ENCODE results near the gene TAF1A.

TAF1A gene

GRCh38 chr1:222594789-222595188 is 5.1 kb upstream of the TAF1A start:
- no peak for DNase-seq

DNA sequence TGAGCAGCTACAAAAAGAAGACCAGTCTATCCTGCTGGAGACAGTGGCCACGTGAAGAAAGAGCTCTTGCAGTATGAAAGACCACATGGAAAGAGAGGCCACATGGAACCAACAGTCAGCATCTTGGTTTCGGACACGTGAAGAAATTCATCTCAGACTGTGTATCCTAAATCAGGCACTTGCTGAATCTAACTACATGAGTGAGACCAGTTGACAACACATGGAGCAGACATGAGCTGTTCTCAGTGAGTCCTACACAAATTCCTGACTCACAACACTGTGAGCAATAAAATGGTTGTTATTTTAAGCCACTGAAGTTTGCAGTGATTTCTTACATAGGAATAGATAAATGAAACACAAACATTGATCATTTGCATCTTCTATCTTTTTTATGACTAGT is 2.4 kb upstream of the TAF1A start:
- DNase-seq, result no peak

DNA sequence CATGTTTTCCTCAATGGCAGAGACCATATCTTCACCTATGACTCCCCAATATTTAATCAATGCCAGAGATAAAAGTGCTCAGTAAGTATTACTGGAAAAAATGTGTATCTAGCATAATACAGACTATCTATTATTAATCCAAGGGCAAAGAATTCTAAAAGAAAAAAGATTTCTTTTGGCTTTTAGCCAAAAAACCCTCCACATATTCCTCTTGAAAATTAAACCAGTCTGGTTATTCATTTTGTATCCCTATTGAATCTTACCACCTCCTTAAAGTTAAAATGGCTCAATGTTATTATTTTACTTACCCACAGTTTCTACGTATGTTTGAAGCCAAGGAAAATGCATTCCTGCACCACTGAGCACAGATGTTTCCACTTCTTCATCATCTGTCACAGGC is 1.6 kb downstream of the TAF1A start:
- no peak for DNase-seq

- DNase-seq, result no peak
Measured at GRCh38 chr1:222586842-222587241, 2.9 kb downstream of the TAF1A start.

DNA sequence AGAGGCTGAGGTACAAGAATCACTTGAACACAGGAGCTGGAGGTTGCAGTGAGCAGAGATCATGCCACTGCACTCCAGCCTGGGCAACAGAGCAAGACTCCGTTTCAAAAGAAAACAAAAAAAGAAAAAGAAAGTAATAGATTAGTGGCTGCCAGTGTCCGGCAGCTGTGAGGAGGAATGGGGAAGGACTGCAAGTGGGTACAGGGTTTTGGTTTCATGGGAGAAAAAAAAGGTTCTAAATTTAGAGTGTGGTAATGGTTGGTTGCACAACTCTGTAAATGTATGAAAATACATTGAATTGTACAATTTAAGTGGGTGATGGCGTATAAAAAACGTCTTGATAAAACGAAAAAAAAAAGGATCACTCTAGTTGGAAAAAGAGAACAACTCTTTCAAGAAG is 6.7 kb downstream of the TAF1A start:
- DNase-seq, result no peak

DNA sequence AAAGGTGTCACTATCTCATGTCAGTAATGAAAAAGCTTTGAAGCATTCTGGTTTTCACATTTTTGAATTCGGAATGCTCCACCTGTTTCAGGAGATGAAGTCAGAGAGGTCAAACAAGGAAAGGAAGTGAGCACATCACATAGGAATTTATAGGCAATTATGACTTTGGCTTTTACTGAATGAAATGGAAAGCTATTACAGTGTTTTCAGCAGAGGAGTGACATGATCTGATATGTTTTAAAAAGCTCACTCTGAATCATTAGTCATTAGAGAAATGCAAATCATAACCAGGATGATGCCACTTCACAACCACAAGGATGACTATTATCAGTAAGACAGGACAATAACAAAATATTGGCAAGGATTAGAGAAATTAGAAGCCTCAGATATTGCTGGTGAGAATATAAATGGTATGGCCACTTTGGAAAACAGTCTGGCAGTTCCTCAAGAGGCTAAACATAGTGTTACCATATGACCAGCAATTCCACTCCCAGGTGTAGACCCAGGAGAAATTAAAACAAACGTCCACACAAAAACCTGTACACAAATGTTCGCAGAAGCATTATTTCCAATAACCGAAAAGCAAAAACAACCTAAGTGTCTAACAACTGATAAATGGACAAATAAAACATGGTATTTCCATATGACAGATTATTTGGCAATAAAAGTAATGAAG is 7.5 kb downstream of the TAF1A start:
- DNase-seq, result no peak

DNA sequence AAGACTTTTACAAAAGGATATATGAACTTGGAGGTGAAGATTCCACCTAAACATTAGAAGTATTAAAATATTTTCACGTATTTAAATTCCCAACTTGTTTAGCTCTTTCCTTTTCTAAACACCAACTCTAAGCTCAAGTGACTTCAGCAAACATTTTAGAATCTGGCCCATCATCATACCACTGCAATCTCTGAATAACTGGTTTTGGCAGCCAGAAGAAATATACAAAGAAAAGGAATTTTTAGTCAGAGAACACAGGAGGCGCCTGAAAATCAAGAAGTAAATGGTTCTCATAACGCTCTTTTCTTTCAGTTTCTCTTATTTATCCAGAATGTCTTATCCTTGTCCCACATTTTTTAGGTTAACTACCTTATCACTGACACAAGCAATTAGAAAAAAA is 10.4 kb downstream of the TAF1A start:
- DNase-seq, result no peak

- no peak for DNase-seq
Measured at GRCh38 chr1:222570837-222571236, 18.9 kb downstream of the TAF1A start.

- no peak for DNase-seq
Measured at GRCh38 chr1:222561656-222562055, 28.1 kb downstream of the TAF1A start.

DNA sequence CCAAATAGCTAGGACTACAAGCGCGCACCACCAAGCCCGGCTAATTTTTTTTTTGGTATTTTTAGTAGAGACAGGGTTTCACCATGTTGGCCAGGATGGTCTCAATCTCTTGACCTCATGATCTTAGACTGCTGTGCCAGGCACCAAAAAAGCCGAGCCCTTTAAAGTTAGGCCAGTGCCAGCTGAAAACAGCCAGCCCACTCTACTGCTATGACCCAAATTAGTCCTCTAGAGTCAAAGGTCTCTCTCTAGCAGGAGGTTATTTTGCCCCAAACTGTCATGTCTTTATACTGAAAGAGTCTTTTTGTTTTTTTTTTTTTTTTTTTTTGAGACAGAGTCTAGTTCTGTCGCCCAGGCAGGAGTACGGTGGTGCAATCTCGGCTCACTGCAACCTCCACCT is 32.2 kb downstream of the TAF1A start:
- DNase-seq, result no peak

DNA sequence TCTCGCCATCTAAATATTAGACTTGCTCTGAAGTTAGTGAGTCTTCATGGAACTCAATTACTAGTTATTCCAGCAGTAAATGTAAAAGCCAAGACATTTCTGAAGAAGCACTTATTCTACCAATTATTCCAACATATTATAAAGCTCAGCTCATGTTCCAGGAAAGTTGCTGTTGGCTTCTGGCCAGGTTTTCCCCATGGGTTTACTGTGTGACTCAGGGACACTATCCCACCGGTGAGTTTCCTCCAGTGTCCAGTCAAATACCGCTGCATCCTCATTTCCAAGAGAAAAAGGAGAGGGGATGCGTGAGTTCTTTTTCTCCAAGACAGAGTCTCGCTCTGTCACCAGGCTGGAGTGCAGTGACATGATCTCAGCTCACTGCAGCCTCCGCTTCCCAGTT is 32.6 kb downstream of the TAF1A start:
- no peak for DNase-seq

GRCh38 chr1:222555992-222556615 is 33.6 kb downstream of the TAF1A start:
- no peak for DNase-seq

DNA sequence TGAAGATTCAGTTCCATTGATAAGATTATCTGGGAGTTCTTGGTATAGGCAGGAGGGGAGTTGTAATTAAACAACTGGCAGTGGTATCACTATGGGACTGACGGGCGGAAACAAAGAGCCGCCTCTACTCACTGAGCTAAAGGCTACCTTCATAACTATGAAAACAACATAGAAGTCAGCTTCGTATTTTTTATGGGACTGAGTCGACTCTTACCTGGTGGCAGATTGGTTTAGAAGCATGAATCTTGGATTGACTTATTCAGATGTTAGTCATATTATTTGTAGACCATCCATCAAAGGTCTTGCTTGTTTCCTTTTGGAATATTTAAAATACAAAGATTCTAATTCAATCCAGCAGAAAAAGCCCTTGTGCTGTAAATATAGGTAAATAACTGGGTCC is 35.6 kb downstream of the TAF1A start:
- no peak for DNase-seq

DNA sequence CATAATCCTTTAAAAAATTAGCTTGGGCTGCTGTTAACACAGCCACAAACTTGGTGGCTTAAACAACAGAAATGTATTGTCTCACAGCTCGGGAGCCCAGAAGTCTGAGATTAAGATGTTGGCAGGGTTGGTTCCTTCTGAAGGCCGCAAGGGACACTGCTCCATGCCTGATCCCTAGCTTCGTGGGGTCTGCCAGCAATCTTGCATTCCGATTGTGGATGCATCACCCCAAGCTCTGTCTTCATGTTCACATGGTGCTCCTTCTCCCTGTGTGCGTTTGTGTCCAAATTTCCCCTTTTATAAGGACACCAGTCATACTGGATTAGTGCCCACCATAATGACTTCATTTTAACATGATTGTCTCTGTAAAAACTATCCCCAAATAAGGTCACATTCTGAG is 36.9 kb downstream of the TAF1A start:
- no peak for DNase-seq

DNA sequence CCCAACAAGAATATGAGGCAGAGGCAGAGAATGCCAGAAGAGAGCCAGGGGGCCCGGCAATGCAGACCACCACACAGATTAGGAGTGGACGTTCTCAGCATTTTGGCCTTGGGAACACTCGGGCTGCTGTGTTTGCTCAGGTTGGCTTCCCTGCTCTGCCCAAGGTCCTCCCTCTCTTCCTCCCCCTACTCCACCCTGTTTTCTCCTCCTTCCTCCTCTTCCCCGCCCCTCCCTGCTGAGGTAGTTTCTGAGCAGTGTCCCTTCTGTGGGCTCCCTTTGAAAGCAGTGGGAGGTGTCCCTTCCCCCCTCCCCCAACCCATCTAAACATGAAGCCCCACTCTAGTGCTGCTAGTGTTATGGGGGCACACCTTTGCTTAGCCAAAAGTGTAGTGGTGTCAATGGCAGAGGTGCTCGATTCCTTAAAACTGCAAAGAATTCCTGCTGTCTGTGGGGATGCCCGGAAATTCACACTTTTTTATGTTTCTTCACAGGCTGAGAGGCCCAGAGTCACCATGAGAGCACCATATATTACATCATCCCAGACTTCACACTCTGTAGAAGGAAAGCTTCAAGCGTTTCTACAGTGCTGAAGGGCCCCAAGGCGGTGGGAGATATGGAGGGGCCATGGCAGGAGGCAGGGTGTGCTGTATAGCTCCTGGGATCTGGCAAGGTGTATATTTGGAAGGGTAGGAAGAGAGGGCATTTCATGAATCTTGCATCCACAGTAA is 41.6 kb downstream of the TAF1A start, which contains the start of gene HHIPL2:
Gene HHIPL2, minus strand, starts transcription at position 161 of the 728 bp plus-strand sequence. Its CDS starts 60 bp downstream, at position 101.
- DNase-seq, result no peak

GRCh38 chr1:222547260-222547614 is 42.5 kb downstream of the TAF1A start:
- no peak for DNase-seq

- no peak for DNase-seq
Measured at GRCh38 chr1:222546548-222547259, 43.0 kb downstream of the TAF1A start.

- no peak for DNase-seq
Measured at GRCh38 chr1:222546091-222546490, 43.6 kb downstream of the TAF1A start.

DNA sequence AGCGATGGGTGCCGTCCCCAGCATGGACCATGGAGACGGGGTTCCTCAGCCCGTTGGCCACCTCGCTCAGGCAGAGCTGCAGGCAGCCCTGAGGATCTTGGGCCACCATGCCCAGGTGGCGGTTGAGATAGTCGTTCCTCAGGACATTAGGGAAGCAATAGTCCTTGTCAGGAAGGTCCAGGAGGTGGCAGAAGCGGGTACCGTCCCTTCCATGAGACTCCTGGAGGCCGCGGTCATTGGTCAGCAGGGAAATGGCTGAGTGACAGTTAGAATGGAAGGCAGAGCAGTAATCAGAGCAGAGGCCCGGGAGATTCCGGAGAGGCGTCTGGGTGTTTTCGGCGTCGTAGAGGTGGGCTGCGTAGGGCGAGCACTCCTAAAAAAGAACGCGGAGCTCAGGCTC is 45.9 kb downstream of the TAF1A start:
- DNase-seq, result no peak

DNA sequence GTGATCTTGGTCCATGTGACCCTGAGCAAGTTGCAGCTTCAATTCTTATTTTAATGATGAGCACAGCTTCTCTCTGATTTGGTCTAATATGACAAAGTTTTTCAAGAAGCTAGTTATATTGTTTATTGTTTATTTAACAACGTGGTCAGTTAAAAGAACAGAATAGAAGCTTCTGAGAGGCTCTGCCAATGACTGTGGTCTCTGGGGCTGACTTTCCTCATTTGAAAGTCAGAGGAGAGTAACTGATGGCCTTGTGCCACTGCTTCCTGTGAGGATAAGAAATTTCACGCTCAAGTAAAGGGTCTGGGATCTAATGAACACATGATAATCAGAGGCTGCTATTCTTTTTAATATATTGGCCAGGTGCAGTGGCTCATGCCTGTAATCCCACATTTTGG is 49.1 kb downstream of the TAF1A start:
- no peak for DNase-seq

GRCh38 chr1:222539951-222540597 is 49.7 kb downstream of the TAF1A start:
- DNase-seq, result no peak

GRCh38 chr1:222535455-222535854 is 54.3 kb downstream of the TAF1A start:
- DNase-seq, result no peak

GRCh38 chr1:222530852-222531251 is 58.9 kb downstream of the TAF1A start:
- no peak for DNase-seq
